Measurements from ENCODE around the gene IL4. TPM values are rescaled to one million over a fixed set of nuclear protein-coding genes. Genes with fewer than 3 reads are reported as not detected.

IL4 gene
- polyA plus RNA-seq, 1 donor from 2014 or later, result not detected

DNA sequence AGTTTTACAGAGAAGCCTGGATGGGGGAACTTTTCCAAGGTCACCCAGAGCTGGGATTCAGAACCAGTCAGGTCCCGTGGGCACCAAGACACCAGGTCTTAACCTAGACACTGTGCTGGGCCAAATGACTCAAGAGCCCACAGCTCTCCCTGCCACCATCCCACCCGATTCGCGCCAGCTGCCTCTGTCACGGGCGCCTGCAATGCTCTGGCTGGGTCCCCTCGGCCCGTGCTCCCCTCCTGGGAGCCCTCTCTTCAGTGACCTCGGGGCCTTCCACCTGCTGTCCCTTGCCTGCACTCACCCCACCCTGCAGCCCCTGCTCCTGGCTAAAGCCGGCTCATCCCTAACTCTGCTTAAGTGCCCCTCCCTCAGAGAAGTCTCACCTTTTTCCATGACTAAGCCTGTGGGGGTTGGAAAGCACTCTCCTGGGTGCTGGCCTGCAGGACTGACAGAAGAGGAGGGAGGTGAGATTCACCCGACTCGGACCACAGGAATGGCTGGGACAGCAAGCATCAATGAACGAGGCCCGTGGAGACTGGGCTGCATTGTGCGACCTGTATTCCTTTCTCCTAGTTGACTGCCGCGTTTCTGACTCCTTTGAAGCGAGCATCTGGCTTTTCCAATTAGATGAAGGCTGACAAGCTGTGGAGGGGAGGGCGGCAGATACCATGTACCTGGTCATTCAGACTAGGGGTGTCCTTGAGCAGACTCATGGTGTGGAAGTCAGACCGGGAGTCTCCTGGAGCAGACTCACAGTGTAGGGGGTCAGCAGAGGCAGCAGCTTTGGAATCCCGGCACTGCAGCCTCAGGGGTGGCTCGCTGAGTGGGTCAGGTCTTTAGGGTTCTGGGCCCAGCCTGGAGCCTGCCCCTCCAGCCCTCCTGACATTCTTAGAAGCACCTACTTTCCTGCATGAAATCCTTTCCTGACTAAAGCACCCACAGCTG is 5.8 kb upstream of the IL4 start:
- Histone ChIP-seq H3K9ac (ENCODE audit: low read length) (no peak overlapping the region), H4K20me1 (ENCODE audit: insufficient read depth) (no peaks in the 10 kb centered on the region), H3K9me3 (ENCODE audit: low read length) (no peaks in the 10 kb centered on the region), H3K27me3 (ENCODE audit: insufficient read depth, low read depth, low read length) (no peaks in the 10 kb centered on the region), H3K36me3 (ENCODE audit: insufficient read depth, low read length) (no peaks in the 10 kb centered on the region), H3F3A (ENCODE audit: insufficient read depth, low read length, poor library complexity, severe bottlenecking) (no peaks in the 10 kb centered on the region), H3K9me2 (ENCODE audit: insufficient read depth, low read length) (no peaks in the 10 kb centered on the region), H3K27ac (ENCODE audit: low read length) (no peak overlapping the region), H3K4me2 (ENCODE audit: low read length) (no peak overlapping the region), H3K4me3 (ENCODE audit: low read length) (no peak overlapping the region), H3K79me2 (replicated peaks; ENCODE audit: insufficient read depth, low read length) (no peaks in the 10 kb centered on the region), H2AFZ (ENCODE audit: low read depth, low read length) (no peak overlapping the region)
- TF ChIP-seq RAD21 (conservative IDR thresholded peaks at IDR 0.05), result no peak
- no peak for TF ChIP-seq POLR2AphosphoS5 (IDR thresholded peaks at IDR 0.05)
- no peak for TF ChIP-seq EP300 (conservative IDR thresholded peaks at IDR 0.05; ENCODE audit: poor library complexity, severe bottlenecking)
- TF ChIP-seq TAF1 (IDR thresholded peaks at IDR 0.05; ENCODE audit: low read depth), result no peak
- no peak for TF ChIP-seq EZH2 (IDR thresholded peaks at IDR 0.05; ENCODE audit: borderline replicate concordance, insufficient read depth, low read length, poor library complexity, severe bottlenecking)
- TF ChIP-seq SMC3 (conservative IDR thresholded peaks at IDR 0.05; ENCODE audit: poor library complexity), result no peak
- TF ChIP-seq, protein P1, sequence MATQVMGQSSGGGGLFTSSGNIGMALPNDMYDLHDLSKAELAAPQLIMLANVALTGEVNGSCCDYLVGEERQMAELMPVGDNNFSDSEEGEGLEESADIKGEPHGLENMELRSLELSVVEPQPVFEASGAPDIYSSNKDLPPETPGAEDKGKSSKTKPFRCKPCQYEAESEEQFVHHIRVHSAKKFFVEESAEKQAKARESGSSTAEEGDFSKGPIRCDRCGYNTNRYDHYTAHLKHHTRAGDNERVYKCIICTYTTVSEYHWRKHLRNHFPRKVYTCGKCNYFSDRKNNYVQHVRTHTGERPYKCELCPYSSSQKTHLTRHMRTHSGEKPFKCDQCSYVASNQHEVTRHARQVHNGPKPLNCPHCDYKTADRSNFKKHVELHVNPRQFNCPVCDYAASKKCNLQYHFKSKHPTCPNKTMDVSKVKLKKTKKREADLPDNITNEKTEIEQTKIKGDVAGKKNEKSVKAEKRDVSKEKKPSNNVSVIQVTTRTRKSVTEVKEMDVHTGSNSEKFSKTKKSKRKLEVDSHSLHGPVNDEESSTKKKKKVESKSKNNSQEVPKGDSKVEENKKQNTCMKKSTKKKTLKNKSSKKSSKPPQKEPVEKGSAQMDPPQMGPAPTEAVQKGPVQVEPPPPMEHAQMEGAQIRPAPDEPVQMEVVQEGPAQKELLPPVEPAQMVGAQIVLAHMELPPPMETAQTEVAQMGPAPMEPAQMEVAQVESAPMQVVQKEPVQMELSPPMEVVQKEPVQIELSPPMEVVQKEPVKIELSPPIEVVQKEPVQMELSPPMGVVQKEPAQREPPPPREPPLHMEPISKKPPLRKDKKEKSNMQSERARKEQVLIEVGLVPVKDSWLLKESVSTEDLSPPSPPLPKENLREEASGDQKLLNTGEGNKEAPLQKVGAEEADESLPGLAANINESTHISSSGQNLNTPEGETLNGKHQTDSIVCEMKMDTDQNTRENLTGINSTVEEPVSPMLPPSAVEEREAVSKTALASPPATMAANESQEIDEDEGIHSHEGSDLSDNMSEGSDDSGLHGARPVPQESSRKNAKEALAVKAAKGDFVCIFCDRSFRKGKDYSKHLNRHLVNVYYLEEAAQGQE (IDR thresholded peaks at IDR 0.05; ENCODE audit: borderline replicate concordance), result no peak
- no peak for TF ChIP-seq MXI1 (conservative IDR thresholded peaks at IDR 0.05; ENCODE audit: poor library complexity, severe bottlenecking)
- TF ChIP-seq, protein P2, sequence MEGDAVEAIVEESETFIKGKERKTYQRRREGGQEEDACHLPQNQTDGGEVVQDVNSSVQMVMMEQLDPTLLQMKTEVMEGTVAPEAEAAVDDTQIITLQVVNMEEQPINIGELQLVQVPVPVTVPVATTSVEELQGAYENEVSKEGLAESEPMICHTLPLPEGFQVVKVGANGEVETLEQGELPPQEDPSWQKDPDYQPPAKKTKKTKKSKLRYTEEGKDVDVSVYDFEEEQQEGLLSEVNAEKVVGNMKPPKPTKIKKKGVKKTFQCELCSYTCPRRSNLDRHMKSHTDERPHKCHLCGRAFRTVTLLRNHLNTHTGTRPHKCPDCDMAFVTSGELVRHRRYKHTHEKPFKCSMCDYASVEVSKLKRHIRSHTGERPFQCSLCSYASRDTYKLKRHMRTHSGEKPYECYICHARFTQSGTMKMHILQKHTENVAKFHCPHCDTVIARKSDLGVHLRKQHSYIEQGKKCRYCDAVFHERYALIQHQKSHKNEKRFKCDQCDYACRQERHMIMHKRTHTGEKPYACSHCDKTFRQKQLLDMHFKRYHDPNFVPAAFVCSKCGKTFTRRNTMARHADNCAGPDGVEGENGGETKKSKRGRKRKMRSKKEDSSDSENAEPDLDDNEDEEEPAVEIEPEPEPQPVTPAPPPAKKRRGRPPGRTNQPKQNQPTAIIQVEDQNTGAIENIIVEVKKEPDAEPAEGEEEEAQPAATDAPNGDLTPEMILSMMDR (IDR thresholded peaks at IDR 0.05; ENCODE audit: poor library complexity, severe bottlenecking), result no peak

DNA sequence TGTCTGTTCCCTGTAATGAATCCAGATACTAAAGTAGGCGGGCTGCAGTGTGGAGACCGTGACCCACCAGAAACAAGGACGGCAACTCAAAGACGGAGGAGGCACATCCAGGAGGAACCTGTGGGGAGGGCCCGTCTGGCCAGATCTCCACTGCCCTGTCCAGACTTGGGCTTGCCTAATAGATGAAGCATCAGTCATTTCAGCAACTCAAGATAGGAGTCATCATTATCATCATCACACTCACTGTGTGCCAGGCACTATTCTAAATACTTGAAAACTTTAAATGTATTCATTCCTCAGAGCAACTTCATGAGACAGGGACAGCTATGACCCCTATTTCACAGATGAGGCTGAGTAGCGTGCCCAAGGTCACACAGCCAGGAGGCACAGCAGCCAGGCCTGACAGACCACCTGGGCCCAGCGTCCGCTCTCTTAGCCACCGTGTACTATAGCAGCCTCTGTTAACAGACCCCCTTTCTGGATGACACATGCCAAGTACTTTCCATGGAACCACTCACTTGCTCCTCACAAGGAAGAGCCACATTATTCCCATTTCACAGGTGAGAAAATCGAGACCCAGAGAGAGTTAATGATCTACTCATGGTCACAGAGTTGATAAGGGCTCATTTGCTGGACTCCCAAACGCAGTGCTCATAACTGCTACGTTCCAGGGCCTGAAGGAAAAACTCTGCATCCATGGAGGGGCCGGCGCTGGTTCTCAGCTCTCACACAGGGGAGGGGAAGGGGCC is 4.9 kb upstream of the IL4 start:
- no peaks in the 10 kb centered on the region for H3K36me3 ChIP-seq (ENCODE audit: insufficient read depth, low read length)

More for the DNA sequence above, 4.9 kb upstream of the IL4 start:
- Histone ChIP-seq H3K9me3 (ENCODE audit: low read length) (no peaks in the 10 kb centered on the region), H3K27me3 (ENCODE audit: insufficient read depth, low read depth, low read length) (no peaks in the 10 kb centered on the region), H3K4me3 (ENCODE audit: low read length) (no peak overlapping the region), H3K27ac (ENCODE audit: low read length) (no peak overlapping the region), H3K4me2 (ENCODE audit: low read length) (no peak overlapping the region), H2AFZ (ENCODE audit: low read depth, low read length) (no peak overlapping the region), H4K20me1 (ENCODE audit: insufficient read depth) (no peaks in the 10 kb centered on the region), H3K9me2 (ENCODE audit: insufficient read depth, low read length) (no peaks in the 10 kb centered on the region), H3K79me2 (replicated peaks; ENCODE audit: insufficient read depth, low read length) (no peaks in the 10 kb centered on the region), H3K9ac (ENCODE audit: low read length) (no peak overlapping the region), H3F3A (ENCODE audit: insufficient read depth, low read length, poor library complexity, severe bottlenecking) (no peaks in the 10 kb centered on the region)
- TF ChIP-seq POLR2AphosphoS5 (IDR thresholded peaks at IDR 0.05), result no peak
- TF ChIP-seq, protein P2 (IDR thresholded peaks at IDR 0.05; ENCODE audit: poor library complexity, severe bottlenecking), result no peak
- no peak for TF ChIP-seq TAF1 (IDR thresholded peaks at IDR 0.05; ENCODE audit: low read depth)
- TF ChIP-seq MXI1 (conservative IDR thresholded peaks at IDR 0.05; ENCODE audit: poor library complexity, severe bottlenecking), result no peak
- TF ChIP-seq EP300 (conservative IDR thresholded peaks at IDR 0.05; ENCODE audit: poor library complexity, severe bottlenecking), result no peak
- TF ChIP-seq, protein P1 (IDR thresholded peaks at IDR 0.05; ENCODE audit: borderline replicate concordance), result no peak
- no peak for TF ChIP-seq RAD21 (conservative IDR thresholded peaks at IDR 0.05)
- TF ChIP-seq EZH2 (IDR thresholded peaks at IDR 0.05; ENCODE audit: borderline replicate concordance, insufficient read depth, low read length, poor library complexity, severe bottlenecking), result no peak
- TF ChIP-seq SMC3 (conservative IDR thresholded peaks at IDR 0.05; ENCODE audit: poor library complexity), result no peak
